ENCODE results near the gene MGAT5. TPM values are rescaled to one million over a fixed set of nuclear protein-coding genes. Genes with fewer than 3 reads are reported as not detected.

MGAT5 gene
- total and polyA plus RNA-seq, 2 donors, result 17.0 to 49.4 TPM

GRCh38 chr2:134235510-134236144, 18.2 kb upstream of the MGAT5 start:
- H3K27ac ChIP-seq (ENCODE audit: low read depth), result no peak overlapping the region
- H3K4me3 ChIP-seq (ENCODE audit: low read depth, low read length), result no peak overlapping the region
- H3K36me3 ChIP-seq (ENCODE audit: insufficient read depth), result no peaks in the 10 kb centered on the region
- 83% methylated on average over 4 of the region's 4 CpGs for WGBS
- DNase-seq (ENCODE audit: extremely low spot score), result no peak
- H3K4me1 ChIP-seq (ENCODE audit: insufficient read depth), result peaks cover 3% of the 10 kb centered on the region

GRCh38 chr2:134238371-134238770, 15.5 kb upstream of the MGAT5 start:
- H3K4me3 ChIP-seq (ENCODE audit: low read depth, low read length), result no peak overlapping the region
- WGBS, result 43% methylated on average over 3 of the region's 3 CpGs
- no peak for DNase-seq (ENCODE audit: extremely low spot score)
- no peaks in the 10 kb centered on the region for H3K36me3 ChIP-seq (ENCODE audit: insufficient read depth)
- H3K27ac ChIP-seq (ENCODE audit: low read depth), result no peak overlapping the region
- H3K4me1 ChIP-seq (ENCODE audit: insufficient read depth), result peaks cover 5% of the 10 kb centered on the region

- DNase-seq (ENCODE audit: extremely low spot score), result no peak
- Histone ChIP-seq H3K36me3 (ENCODE audit: insufficient read depth) (no peaks in the 10 kb centered on the region), H3K4me3 (ENCODE audit: low read depth, low read length) (no peak overlapping the region), H3K27ac (ENCODE audit: low read depth) (no peak overlapping the region), H3K4me1 (ENCODE audit: insufficient read depth) (peaks cover 6% of the 10 kb centered on the region)
- WGBS, result 83% methylated on average over 2 of the region's 2 CpGs
Observed at GRCh38 chr2:134240061-134240460, 13.8 kb upstream of the MGAT5 start.

GRCh38 chr2:134241911-134242310, 12.0 kb upstream of the MGAT5 start:
- Histone ChIP-seq H3K27ac (ENCODE audit: low read depth) (no peak overlapping the region), H3K4me3 (ENCODE audit: low read depth, low read length) (no peak overlapping the region), H3K4me1 (ENCODE audit: insufficient read depth) (peaks cover 4% of the 10 kb centered on the region), H3K36me3 (ENCODE audit: insufficient read depth) (no peaks in the 10 kb centered on the region)
- WGBS, result 94% methylated on average over 2 of the region's 2 CpGs
- no peak for DNase-seq (ENCODE audit: extremely low spot score)

GRCh38 chr2:134243244-134243643, 10.6 kb upstream of the MGAT5 start:
- H3K36me3 ChIP-seq (ENCODE audit: insufficient read depth), result no peaks in the 10 kb centered on the region
- H3K4me1 ChIP-seq (ENCODE audit: insufficient read depth), result peaks cover 4% of the 10 kb centered on the region
- 76% methylated on average over 1 of the region's 1 CpG for WGBS
- H3K4me3 ChIP-seq (ENCODE audit: low read depth, low read length), result no peak overlapping the region
- H3K27ac ChIP-seq (ENCODE audit: low read depth), result no peak overlapping the region
- DNase-seq (ENCODE audit: extremely low spot score), result no peak

GRCh38 chr2:134244086-134244485, 9.8 kb upstream of the MGAT5 start:
- no peak overlapping the region for H3K4me3 ChIP-seq (ENCODE audit: low read depth, low read length)
- H3K36me3 ChIP-seq (ENCODE audit: insufficient read depth), result no peaks in the 10 kb centered on the region
- no peak overlapping the region for H3K27ac ChIP-seq (ENCODE audit: low read depth)
- no peak for DNase-seq (ENCODE audit: extremely low spot score)
- peaks cover 4% of the 10 kb centered on the region for H3K4me1 ChIP-seq (ENCODE audit: insufficient read depth)
- WGBS, result 30% methylated on average over 2 of the region's 2 CpGs

- no peak for DNase-seq (ENCODE audit: extremely low spot score)
- H3K36me3 ChIP-seq (ENCODE audit: insufficient read depth), result no peaks in the 10 kb centered on the region
- no peak overlapping the region for H3K27ac ChIP-seq (ENCODE audit: low read depth)
- H3K4me1 ChIP-seq (ENCODE audit: insufficient read depth), result peaks cover 4% of the 10 kb centered on the region
- no peak overlapping the region for H3K4me3 ChIP-seq (ENCODE audit: low read depth, low read length)
- WGBS, result 66% methylated on average over 3 of the region's 3 CpGs
Observed at GRCh38 chr2:134244587-134244986, 9.3 kb upstream of the MGAT5 start.

GRCh38 chr2:134245340-134245984, 8.4 kb upstream of the MGAT5 start:
- no peak overlapping the region for H3K27ac ChIP-seq (ENCODE audit: low read depth)
- no peak overlapping the region for H3K4me3 ChIP-seq (ENCODE audit: low read depth, low read length)
- no peaks in the 10 kb centered on the region for H3K36me3 ChIP-seq (ENCODE audit: insufficient read depth)
- WGBS, result 35% methylated on average over 2 of the region's 2 CpGs
- DNase-seq (ENCODE audit: extremely low spot score), result no peak
- H3K4me1 ChIP-seq (ENCODE audit: insufficient read depth), result peaks cover 4% of the 10 kb centered on the region

GRCh38 chr2:134246154-134246874, 7.6 kb upstream of the MGAT5 start:
- no peak for DNase-seq (ENCODE audit: extremely low spot score)
- Histone ChIP-seq H3K4me3 (ENCODE audit: low read depth, low read length) (no peak overlapping the region), H3K4me1 (ENCODE audit: insufficient read depth) (peaks cover 4% of the 10 kb centered on the region), H3K36me3 (ENCODE audit: insufficient read depth) (no peaks in the 10 kb centered on the region), H3K27ac (ENCODE audit: low read depth) (peak overlapping the region; percentile 24)
- WGBS, result 80% methylated on average over 7 of the region's 7 CpGs

- no peak overlapping the region for H3K27ac ChIP-seq (ENCODE audit: low read depth)
- 96% methylated on average over 1 of the region's 1 CpG for WGBS
- no peak for DNase-seq (ENCODE audit: extremely low spot score)
- no peak overlapping the region for H3K4me3 ChIP-seq (ENCODE audit: low read depth, low read length)
- peaks cover 4% of the 10 kb centered on the region for H3K4me1 ChIP-seq (ENCODE audit: insufficient read depth)
- no peaks in the 10 kb centered on the region for H3K36me3 ChIP-seq (ENCODE audit: insufficient read depth)
Observed at GRCh38 chr2:134247679-134248078, 6.2 kb upstream of the MGAT5 start.

- H3K4me3 ChIP-seq (ENCODE audit: low read depth, low read length), result no peak overlapping the region
- H3K27ac ChIP-seq (ENCODE audit: low read depth), result no peak overlapping the region
- peaks cover 2% of the 10 kb centered on the region for H3K4me1 ChIP-seq (ENCODE audit: insufficient read depth)
- WGBS, result 87% methylated on average over 2 of the region's 2 CpGs
- no peaks in the 10 kb centered on the region for H3K36me3 ChIP-seq (ENCODE audit: insufficient read depth)
- no peak for DNase-seq (ENCODE audit: extremely low spot score)
Observed at GRCh38 chr2:134248913-134249312, 5.0 kb upstream of the MGAT5 start.

- Histone ChIP-seq H3K4me1 (ENCODE audit: insufficient read depth) (no peaks in the 10 kb centered on the region), H3K36me3 (ENCODE audit: insufficient read depth) (no peaks in the 10 kb centered on the region), H3K27ac (ENCODE audit: low read depth) (no peak overlapping the region), H3K4me3 (ENCODE audit: low read depth, low read length) (no peak overlapping the region)
- WGBS, result 91% methylated on average over 2 of the region's 2 CpGs
- no peak for DNase-seq (ENCODE audit: extremely low spot score)
Observed at GRCh38 chr2:134249755-134250154, 4.1 kb upstream of the MGAT5 start.

- Histone ChIP-seq H3K36me3 (ENCODE audit: insufficient read depth) (no peaks in the 10 kb centered on the region), H3K4me3 (ENCODE audit: low read depth, low read length) (no peak overlapping the region), H3K4me1 (ENCODE audit: insufficient read depth) (no peaks in the 10 kb centered on the region), H3K27ac (ENCODE audit: low read depth) (no peak overlapping the region)
- DNase-seq (ENCODE audit: extremely low spot score), result no peak
- WGBS, result 92% methylated on average over 8 of the region's 8 CpGs
Observed at GRCh38 chr2:134250840-134251461, 2.9 kb upstream of the MGAT5 start.
